GM12891 (cell line): Measurements from ENCODE around the gene SLC12A5.

Experiments used
- POLR2A ChIP-seq: IDR thresholded peaks from 2 replicates; pipeline ENCODE4 v1.6.1; 2011; ENCODE audit warnings: low read depth, low read length, control low read depth
- TAF1 ChIP-seq: IDR thresholded peaks from 2 replicates; pipeline ENCODE4 v1.6.1; 2011; ENCODE audit warnings: low read depth, low read length, control low read depth

DNA sequence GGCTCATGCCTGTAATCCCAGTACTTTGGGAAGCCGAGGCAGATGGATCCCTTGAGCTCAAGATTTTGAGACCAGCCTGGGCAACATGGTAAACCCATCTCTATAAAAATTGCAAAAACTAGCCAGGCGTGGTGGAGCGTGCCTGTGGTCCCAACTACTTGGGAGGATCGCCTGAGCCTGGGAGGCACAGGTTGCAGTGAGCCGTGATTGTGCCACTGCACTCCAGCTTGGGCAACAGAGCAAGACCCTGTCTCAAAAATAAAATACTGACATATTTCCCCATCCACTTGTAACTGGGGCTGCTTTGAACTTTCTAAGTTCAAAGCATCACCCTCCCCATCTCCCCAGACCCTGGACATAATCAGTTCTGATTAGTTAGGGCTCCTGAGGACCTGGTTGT is 27.5 kb upstream of the SLC12A5 start:
- TF ChIP-seq POLR2A = no peak
- no peak for TF ChIP-seq TAF1
